GM21423 (cell line): ENCODE results near the gene NAT9.

Source experiments
- ATAC-seq: cut with Tn5 transposase; IDR thresholded peaks from one replicate; pipeline ENCODE4 v1.9.1; 2021; ENCODE audit warnings: mild to moderate bottlenecking, moderate library complexity; ENCODE audit not compliant: unreplicated experiment

Gene NAT9

DNA sequence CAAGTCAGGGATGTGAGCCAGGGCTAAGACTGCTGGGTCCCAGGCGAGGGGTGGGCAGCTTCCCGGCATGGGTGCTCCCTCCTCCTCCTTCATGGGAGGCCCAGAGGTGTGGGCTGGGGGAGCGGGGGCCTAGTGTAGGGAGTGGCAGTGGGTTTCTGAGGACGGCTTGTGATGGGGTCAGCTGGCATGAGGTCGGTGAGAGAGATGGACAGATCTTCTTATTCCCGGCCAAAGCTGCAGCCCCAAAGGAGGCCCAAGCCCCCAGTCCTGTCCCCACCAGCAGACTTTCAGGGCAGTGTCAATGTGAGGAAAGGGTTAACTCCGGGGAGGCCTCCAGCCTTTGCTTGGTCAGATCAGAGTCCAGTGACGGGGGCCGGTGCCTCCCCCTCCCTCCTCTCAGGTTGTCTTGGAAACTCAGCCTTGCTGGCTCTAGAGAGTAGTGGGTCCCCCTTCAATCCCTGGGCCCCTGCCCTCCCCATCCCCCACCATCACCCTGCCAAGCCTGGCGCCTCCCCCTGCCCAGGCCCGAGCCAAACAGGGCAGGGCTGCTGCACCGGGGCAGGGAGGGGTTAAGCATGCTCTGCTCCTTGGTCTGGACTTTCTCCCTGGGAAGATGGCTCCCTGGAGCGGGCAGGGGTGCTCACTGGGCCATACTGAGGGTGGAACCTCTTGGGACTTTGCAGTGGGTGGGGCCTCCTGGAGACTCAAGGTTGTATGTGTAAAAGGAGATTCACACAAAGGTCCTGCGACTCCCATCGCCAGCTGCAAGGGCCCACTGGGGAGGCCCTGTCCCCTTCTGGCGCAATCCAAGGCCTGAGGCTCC, 12.4 kb downstream of the NAT9 start:
- ATAC-seq, result no peak

DNA sequence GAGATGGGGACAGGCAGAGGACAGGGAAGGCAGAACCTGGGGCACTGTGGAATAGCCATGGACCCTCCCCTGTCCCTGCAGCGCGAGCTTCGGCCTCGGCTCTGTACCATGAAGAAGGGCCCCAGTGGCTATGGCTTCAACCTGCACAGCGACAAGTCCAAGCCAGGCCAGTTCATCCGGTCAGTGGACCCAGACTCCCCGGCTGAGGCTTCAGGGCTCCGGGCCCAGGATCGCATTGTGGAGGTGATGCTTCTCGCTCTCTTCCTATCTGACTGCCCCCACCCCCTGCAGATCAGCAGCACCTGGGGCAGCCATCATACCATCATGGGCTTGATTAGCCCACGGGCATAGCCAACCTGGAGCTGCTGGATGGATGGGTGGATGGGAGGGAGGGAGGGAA, 14.2 kb downstream of the NAT9 start:
- no peak for ATAC-seq

DNA sequence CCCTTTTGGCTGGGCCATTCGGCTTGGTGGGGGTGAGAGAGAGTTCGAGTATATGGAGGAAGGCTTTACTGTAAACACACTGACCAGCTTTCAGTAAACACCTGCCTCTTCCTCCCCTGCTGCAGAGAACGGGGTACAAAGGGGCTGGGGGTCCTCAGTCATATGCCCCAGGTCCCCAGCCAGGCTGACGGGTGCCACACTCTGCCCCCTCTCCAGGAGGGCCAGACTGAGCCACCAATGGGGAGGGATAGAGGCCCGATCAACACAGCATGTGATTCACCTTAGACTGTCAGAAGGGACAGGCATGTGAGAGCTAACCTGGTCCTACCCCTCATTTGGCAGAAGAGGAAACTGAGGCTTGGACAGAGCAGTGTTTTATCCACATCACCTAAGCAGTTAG, 14.7 kb downstream of the NAT9 start:
- ATAC-seq, result no peak

DNA sequence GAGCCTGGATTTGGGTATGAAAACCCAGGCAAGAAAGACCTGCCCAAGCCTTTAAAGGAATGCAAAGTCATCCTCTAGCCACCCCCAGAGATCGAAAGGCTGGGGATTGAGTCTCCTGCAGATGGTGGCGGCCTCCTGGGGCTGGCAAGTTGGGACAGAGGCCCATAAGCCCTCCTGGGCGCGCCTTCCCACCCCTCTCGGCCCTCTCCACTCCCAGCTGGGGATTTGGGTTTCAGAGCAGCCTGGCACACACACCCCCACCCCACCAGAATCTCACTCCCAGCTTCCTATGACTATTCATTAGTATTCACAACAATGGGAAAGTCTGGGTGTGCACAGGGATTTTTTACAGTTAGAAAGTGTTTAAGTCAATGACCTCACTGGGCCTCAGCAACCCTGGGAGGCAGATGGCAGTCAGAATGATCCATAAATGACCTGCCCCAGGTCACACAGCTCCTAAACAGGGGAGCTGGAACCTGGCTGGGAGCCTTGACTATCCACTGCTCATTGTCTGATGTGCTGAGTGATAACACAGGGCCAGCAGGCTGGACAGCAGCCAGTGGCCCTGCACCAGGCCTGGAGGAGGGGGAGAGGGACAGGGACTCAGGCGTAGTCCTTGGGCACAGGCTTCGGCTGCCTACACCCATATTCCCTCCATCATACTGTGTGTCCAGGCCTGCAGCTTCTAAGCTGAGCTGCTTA, 15.6 kb downstream of the NAT9 start:
- ATAC-seq, result no peak

DNA sequence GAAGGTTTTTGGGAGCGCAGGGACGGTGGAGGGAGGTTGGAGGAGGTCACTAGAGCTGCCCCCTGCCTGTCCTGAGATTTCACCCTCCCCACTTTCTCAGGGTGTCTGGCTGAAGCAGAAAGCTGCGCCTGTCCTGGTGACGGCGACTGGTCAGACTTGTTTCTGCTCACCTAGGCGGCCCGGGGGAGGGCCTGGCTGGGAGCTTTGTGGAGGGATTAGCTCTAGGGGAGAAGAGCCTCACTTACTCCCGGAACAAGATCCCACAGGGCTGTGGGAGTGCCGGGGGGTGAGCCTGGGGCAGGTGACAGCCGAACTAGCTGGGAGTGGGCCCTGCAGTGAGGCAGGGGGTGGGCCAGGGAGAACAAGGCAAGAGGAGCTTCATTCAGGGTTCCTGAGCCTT, 16.2 kb downstream of the NAT9 start:
- ATAC-seq, result no peak

DNA sequence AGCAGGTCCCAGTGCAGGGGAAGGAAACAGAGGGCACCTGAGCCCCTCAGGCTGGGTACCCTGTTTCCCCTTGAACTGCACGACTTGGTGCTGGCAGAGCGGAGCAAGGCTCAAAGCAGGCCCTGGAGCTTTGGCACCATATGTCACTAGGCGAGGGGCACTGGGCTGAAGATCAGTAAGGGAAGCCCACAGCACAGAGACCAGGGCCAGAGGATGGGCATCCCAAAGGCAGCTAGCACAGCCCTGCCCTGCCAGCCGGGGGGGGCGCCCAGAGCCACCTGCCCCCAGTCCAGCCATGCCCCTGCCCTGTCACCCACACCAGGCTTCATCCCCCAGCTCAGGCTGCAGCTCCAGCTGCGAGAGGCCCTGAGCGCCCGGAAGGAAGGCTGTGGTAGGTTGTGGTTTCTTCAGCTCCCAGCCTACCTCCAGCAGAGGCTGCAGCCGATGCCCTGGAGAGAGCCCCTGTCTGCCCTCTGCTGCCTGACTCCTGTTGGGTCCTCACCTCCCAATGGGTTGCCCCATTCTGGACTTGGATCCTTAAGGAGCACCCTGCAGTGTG, 16.8 kb downstream of the NAT9 start:
- peak; percentile 76 for ATAC-seq

DNA sequence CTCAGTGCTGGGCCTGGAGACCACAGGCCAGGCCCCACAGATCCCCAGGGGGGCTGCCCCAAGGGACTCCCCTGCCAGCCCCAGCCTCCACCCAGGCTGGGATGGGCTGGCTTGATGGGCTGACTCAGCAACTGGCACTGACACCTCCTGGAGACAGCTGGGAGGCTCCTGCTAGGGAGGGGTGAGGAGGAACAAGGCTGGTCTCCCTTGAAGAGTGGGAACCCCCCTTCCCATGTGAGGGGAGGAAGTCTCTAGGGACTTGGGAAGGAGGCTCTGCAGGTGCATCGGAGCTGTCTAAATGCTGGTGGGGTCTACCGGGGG, 17.3 kb downstream of the NAT9 start:
- ATAC-seq, result no peak

DNA sequence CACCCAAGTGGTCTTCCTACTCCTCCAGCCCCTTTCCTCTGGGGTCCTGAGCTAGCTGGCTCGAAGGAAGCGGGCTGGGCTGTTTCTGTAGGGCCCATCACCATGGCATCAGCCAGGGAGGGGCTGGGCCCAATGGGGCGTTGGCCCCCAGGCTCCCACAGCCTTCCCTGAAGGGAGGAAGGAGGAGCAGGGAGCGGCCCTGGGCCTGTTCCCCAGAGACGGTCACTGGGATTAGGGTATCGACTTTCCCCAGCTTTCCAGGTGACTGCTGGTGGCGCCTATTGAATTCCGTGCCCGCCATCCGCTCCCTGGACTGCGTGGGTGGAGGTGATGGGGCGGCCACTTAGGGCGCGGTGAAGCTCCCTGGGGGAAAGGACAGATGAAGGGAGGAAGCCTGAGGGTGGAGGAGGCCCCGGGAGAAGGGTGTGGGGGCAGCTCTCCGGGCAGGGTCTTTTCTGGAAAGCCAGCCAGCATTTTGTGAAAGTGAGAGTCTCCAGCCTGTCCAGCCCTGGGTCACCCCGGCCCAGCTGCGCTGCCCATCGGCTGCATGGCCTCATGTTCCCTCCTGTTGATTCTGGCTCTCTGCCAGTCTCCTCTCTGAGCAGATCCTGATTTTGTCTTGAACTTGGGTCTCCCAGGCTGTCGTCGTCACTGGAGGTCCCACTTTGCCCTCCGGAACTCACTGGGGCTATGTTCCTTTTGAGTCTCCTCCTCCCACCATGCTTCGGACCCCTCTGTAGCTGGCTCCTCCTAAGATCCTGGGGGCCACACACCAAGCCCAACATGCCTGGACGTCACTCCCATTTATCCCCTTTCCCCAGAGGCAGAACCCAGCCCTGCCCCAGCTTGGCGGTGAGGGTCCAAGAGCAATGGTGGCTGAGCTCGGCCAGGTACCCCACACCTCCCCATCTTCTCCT, 18.0 kb downstream of the NAT9 start:
- no peak for ATAC-seq

DNA sequence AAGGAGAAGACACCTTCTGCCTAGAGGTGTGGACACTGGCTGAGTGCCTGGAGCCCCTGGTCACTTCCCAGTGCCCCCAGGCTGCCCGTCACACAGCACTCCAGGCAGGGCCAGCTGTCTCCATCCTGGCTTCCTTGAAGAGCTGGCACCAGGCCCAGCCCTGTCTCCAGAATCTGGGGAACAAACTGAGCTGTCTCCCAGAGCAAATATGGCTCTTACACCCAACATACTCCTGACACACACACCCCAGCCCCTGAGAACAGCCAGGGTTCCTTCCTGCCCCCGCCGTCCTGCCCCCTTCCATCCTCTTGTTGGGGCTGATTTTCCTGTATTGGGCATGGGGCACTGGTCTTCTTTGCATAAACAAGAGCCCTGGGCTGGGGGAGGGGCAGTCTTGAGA, 18.6 kb downstream of the NAT9 start:
- no peak for ATAC-seq

DNA sequence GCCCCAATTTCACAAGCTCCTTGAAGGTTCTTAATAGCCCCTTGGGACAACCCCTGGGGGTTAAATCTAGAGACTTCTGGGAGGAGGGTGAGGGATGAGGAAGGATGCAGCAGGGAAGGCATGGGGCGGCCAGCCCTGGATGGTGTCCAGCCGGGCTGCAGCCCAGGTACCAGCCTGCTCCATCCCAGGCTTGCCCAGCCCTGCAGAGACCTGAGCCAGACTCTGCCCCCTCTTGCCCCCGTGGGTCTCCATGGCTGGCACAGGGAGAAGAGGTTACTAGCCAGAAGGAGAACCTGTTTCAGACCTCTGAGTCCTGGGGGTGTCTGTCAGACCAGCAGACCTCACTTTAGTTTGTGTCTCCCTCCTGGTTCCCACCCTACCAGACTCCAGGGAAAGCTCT, 19.3 kb downstream of the NAT9 start:
- no peak for ATAC-seq

DNA sequence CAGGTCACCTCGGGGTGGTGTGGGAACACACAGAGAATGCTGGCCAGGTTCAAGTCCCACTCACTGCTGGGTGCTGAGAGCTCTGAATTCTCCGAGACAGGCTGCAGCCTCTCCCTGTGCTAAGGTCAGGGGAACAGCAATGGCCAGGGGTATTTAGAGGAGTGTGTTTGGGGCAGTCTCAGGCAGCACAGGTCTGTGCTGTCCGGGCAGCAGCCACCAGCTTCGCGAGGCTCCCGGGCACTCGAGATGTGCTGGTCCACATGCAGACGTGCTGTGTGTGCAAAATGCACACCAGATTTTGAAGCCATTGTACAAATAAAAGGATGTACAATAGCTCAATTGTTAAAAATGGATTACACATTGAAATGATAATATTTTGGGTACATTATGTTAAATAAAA, 20.6 kb downstream of the NAT9 start:
- no peak for ATAC-seq

DNA sequence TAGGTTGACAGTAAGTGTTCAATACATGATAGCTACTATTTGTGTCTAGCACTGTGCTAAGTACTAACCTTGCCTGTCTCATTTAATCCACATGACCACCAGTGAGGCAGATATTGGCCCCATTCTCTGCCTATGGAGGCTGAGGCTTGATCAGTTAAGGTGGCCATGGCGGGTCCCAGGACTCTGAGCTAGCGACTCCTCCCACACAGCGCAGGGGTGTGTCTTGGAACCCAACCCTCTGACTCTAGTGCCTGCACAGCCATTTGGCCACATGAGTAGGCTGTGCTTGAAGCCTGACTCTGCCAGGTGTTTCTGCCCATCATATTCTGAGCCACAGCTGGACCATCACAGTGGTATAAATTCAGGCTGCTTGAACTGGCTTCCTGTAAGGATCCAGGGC, 21.3 kb downstream of the NAT9 start:
- ATAC-seq, result no peak

DNA sequence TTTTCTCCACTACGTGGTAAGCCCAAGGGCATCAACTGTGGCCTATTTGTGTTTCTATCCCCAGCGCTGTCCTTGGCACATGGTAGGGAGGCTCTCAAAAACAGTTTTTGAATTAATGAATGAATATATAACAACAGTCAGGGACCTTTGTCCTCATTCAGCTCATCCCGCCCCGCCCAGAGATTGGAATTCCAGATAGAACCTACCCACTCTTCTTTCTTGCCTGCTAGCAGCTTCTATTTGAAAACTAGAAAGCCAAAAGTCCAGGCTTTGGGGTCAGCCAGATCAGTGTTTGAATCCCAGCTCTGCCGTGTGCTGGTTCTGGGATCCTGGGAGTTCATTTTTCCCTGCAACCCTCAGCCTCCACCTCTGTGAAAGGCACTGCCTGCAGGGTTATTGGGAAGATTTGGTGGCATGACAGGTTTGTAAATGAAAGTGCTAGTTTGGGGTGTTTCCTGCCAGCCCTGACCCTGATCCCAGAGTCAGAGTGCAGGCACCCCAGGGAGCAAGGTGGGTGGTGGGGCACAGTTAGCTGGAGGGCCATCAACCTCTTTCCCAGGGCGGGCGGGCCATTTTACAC, 23.2 kb downstream of the NAT9 start:
- no peak for ATAC-seq

DNA sequence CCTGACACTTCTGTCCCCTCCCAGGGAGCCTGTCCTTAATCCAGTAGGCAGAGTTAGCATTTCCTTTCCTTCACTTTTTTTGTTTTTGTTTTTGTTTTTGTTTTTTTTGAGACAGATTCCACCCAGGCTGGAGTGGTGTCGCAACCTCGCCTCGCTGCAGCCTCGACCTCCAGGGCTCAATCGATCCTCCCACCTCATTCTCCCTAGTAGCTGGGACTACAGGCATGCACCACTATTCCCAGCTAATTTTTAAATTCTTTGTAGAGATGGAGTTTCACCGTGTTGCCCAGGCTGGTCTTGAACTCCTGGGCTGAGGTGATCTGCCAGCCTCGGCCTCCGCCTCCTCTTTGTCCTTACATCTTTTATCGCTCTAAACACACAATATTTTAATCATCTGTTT, 23.7 kb downstream of the NAT9 start:
- ATAC-seq, result no peak

DNA sequence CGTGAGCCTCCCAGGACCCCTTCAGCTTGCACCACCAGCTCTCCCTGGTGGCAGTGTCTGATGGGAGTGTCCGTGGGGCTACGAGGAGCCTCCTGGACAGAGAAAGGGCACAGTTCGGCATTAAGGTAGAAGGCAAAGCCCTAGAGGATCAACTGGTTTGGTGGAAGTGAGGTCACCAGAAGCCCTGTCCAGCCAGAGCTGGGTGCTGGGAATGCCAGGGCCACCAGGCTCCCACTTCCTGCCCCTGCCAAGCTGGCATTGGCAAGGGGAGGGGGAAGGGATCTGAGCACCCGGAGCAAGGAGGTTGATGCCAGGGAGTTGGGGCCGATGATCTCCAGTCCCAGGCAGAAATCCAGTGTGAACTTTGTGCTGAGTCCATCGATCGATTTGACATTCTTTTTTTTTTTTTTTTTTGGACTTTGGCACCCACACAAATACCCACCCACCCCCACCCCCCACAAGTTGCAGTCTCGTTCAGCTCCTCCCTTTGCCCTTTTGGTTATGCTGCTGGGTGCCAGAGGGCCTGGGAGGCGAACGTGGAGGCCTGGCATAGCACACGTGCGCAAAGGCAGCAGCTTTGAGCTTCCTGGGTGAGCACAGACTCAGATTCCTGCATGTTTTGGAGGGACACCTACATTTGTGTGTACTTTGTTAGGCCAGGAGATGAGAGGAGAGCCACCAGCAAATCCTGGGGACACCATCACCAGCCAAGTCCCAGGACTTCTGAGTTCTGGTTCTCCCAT, 25.6 kb downstream of the NAT9 start:
- ATAC-seq, result no peak

DNA sequence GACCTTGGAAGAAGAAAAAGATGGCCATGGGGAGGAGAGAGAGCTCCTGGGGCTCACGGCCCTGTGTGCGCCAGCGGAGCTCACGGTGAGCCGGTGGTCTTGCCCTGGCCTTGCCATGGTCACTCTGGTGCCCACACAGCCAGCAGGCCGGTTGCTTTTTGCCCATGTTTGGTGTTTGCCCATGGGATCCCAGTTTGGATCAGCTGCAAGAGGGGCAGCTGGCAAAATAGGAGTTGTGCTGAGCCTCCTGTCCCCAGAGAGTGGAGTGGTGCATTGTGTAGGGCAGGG, 26.2 kb downstream of the NAT9 start:
- no peak for ATAC-seq

DNA sequence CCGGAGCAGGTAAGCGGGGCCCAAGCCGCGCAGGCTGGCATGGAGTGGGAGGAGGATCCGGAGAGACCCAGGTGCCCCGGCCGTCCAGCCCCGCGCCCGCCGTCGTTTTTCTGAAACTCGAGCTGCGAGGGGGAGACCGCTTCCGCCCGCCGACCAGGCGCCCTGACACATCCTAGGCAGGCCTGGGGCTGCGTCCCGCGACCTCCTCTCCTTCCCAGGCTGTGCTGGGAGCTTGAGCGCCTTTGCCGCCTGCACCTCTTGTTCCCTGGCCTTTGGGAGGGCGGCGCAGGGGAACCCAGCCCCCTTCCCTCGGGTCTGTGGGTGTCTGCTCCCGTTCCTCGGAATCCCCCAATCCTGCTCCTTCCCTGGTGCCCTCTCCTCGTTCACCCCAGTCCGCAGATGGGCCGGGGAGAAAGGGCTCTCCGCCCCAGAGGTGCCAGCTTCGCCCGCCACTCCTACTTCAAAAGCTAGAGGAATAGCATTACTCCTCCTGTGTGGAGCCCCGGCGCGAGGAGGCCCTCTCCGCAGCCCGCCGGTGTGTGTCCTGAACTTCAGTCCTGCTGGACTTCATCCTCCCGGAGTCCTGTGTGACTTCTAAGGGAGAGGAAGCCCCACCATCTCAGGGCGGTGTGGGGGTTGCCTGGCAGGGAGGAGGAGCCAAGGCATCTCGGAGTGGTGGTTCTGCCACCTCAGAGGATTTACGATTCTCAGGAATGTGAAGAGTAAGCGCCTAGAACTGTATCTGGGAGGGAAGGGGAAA, 26.7 kb downstream of the NAT9 start:
- ATAC-seq, result peak; percentile 8

DNA sequence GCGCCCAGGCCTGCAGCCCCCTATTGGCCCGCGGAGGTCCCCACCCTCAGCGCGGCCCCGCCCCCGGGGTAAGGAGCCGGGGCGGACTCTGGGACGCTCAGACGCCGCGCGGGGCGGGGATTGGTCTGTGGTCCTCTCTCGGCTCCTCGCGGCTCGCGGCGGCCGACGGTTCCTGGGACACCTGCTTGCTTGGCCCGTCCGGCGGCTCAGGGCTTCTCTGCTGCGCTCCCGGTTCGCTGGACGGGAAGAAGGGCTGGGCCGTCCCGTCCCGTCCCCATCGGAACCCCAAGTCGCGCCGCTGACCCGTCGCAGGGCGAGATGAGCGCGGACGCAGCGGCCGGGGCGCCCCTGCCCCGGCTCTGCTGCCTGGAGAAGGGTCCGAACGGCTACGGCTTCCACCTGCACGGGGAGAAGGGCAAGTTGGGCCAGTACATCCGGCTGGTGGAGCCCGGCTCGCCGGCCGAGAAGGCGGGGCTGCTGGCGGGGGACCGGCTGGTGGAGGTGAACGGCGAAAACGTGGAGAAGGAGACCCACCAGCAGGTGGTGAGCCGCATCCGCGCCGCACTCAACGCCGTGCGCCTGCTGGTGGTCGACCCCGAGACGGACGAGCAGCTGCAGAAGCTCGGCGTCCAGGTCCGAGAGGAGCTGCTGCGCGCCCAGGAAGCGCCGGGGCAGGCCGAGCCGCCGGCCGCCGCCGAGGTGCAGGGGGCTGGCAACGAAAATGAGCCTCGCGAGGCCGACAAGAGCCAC, 27.4 kb downstream of the NAT9 start, which contains the start of gene NHERF1:
Gene NHERF1, plus strand, starts transcription at position 100 of the 750 bp plus-strand sequence. Its CDS starts 219 bp downstream, at position 319.
- ATAC-seq, result peak; percentile 88

DNA sequence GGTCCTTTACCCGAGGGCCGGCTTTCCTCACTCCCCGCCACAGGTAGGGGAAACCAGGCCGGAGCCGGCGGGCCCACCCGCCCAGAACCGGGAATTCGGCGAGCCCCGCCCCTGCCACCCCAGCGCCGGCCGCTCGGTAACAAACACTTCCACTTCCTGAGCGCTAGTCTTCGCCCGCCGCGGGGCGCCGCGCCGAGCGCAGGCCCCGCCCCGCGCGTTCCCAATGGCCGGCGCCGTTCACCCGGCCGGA, 27.9 kb downstream of the NAT9 start:
- ATAC-seq, result no peak
